Liver (tissue), 9 donors: ENCODE measurements around the gene BRIP1. TPM values are rescaled to one million over a fixed set of nuclear protein-coding genes. Genes with fewer than 3 reads are reported as not detected.
"Not testable (repeated sequence)": the region's sequence is repeated elsewhere in the genome, so short reads cannot be mapped to it uniquely, and the experiment has no call there.

ENCODE experiments used
- DNase-seq: peaks from one replicate; pipeline ENCODE4 v3.0.0-alpha.2; 2017; ENCODE audit warnings: low spot score
- H3K27ac ChIP-seq, 2 donors: one replicate each; pipeline ENCODE4 v1.7.0; 2013; ENCODE audit warnings: inconsistent platforms in 2 of 2, low read length in 2 of 2, control low read depth in 1 of 2, low read depth in 1 of 2, mild to moderate bottlenecking in 1 of 2
- H3K27me3 ChIP-seq, 4 donors: one replicate each; pipeline versions ENCODE4 v1.6.1 to v1.7.0; 2013; ENCODE audit warnings: low read length in 3 of 4, inconsistent platforms in 1 of 4, mild to moderate bottlenecking in 1 of 4, moderate library complexity in 1 of 4; ENCODE audit not compliant: control insufficient read depth in 4 of 4, insufficient read depth in 4 of 4
- H3K36me3 ChIP-seq, 4 donors: one replicate each; pipeline versions ENCODE4 v1.6.1 to v1.7.0; 2013; ENCODE audit warnings: low read length in 3 of 4, mild to moderate bottlenecking in 3 of 4, low read depth in 1 of 4, moderate library complexity in 1 of 4; ENCODE audit not compliant: control insufficient read depth in 4 of 4, insufficient read depth in 3 of 4
- H3K4me1 ChIP-seq, 4 donors: one replicate each; pipeline versions ENCODE4 v1.6.1 to v1.7.0; 2013; ENCODE audit warnings: low read length in 3 of 4, mild to moderate bottlenecking in 3 of 4, moderate library complexity in 1 of 4; ENCODE audit not compliant: control insufficient read depth in 4 of 4, insufficient read depth in 4 of 4
- H3K4me3 ChIP-seq, 3 donors: one replicate each; pipeline versions ENCODE4 v1.6.1 to v1.7.0; 2013; ENCODE audit warnings: low read length in 3 of 3, control low read depth in 1 of 3, low read depth in 1 of 3, mild to moderate bottlenecking in 1 of 3
- H3K9ac ChIP-seq, 2 donors: one replicate each; pipeline ENCODE4 v1.7.0; 2013; ENCODE audit warnings: low read length in 2 of 2, mild to moderate bottlenecking in 2 of 2, moderate library complexity in 2 of 2, control low read depth in 1 of 2, low read depth in 1 of 2
- H3K9me3 ChIP-seq, 4 donors: one replicate each; pipeline versions ENCODE4 v1.6.1 to v1.7.0; 2013; ENCODE audit warnings: low read length in 3 of 4; ENCODE audit not compliant: control insufficient read depth in 4 of 4
- CTCF ChIP-seq: fragments of 150-350 bp; IDR thresholded peaks from 2 replicates; pipeline ENCODE4 v1.5.1; 2017; ENCODE audit warnings: improper control_type of control experiment, low read depth, low read length; ENCODE audit not compliant: missing input control
- EGR1 ChIP-seq, 2 donors: IDR thresholded peaks; 2 replicates each; pipeline ENCODE4 v1.6.1; 2016 to 2018; ENCODE audit warnings: antibody characterized with exemption in 2 of 2, low read depth in 2 of 2
- FOXA1 ChIP-seq: IDR thresholded peaks from 2 replicates; pipeline ENCODE4 v1.6.1; 2016; ENCODE audit warnings: antibody characterized with exemption
- FOXA2 ChIP-seq: IDR thresholded peaks from 2 replicates; pipeline ENCODE4 v1.6.1; 2016; ENCODE audit warnings: antibody characterized with exemption
- HNF4A ChIP-seq, 2 donors: conservative IDR thresholded peaks; 2 replicates each; pipeline ENCODE4 v1.6.1; 2016; ENCODE audit warnings: antibody characterized with exemption in 2 of 2, mild to moderate bottlenecking in 2 of 2
- MAX ChIP-seq: IDR thresholded peaks from 2 replicates; pipeline ENCODE4 v1.6.1; 2016; ENCODE audit warnings: antibody characterized with exemption
- RAD21 ChIP-seq, 2 donors: IDR thresholded peaks; 2 replicates each; pipeline ENCODE4 v1.6.1; 2016; ENCODE audit warnings: antibody characterized with exemption in 2 of 2, mild to moderate bottlenecking in 2 of 2
- TAF1 ChIP-seq: conservative IDR thresholded peaks from 2 replicates; pipeline ENCODE4 v1.6.1; 2016; ENCODE audit warnings: antibody characterized with exemption, mild to moderate bottlenecking
- YY1 ChIP-seq: IDR thresholded peaks from 2 replicates; pipeline ENCODE4 v1.6.1; 2016; ENCODE audit warnings: antibody characterized with exemption, mild to moderate bottlenecking
- WGBS: extraction: QIAGEN DNeasy Blood & Tissue Kit; methylation state at CpG from one replicate; pipeline ENCODE4 v1.1.7; 2013; 5-methylcytosine and 5-hydroxymethylcytosine counted together
- polyA plus RNA-seq, 2 donors: library from polyadenylated mRNA; stranded (reverse) in 1 of 2; unstranded in 1 of 2; fragments of 200-250 nt in 1 of 2; fragments of >200 nt in 1 of 2; fragmentation: Nextera tagmentation in 1 of 2; extraction: Ambion mirVana in 1 of 2; gene quantifications; one replicate each; pipeline versions ENCODE4 v1.2.1 to v1.2.3, GENCODE V29; 2013 to 2015
- total RNA-seq, 2 donors: library from RNA; depleted of rRNA; stranded (reverse); fragments of >200 nt; gene quantifications; one replicate each; pipeline ENCODE4 v1.2.3, GENCODE V29; 2014
- TF ChIP-seq, protein P1 (sequence below): IDR thresholded peaks from 2 replicates; pipeline ENCODE4 v1.6.1; 2016; ENCODE audit warnings: antibody characterized with exemption, mild to moderate bottlenecking
- TF ChIP-seq, protein P2 (sequence below): IDR thresholded peaks from 2 replicates; pipeline ENCODE4 v1.6.1; 2016; ENCODE audit warnings: antibody characterized with exemption
- donor health status: healthy.
- donor health status: healthy.
- donor health status: healthy.
- donor health status: healthy.
- donor health status: healthy.

BRIP1 gene
- total and polyA plus RNA-seq, 4 donors = 0.24 to 10.3 (median 0.90) TPM

DNA sequence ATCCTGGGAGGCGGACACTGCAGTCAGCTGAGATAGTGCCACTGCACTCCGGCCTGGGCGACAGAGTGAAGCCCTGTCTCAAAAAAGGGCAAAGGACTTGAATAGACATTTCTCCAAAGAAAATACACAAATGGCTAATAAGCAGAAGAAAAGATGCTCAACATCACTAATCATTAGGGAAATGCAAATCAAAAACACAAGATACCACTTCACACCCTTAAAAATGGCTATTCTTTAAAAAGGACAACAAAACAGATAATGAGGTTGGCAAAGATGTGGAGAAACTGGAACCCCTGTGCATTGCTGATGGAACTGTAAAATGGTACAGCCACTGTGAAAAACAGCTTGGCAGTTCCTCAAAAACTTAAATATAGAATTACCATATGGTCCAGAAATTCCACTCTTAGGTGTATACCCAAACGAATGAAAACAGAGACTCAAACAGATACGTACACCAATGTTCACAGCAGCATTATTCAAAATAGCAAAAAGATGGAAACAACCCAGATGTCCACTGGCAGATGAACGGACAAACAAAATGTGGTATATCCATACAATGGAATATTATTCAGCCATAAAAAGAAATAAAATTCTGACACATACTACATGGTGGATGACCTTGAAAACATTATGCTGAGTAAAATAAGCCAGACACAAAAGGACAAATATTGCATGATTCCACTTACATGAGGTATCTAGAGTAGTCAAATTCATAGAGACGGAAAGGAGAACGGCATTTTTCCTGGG lies 35.5 kb downstream of the BRIP1 start:
- 98% methylated on average over 8 of the region's 8 CpGs for WGBS
- TF ChIP-seq EGR1 (IDR thresholded peaks at IDR 0.05; ENCODE audit: low read depth in 2 of 2) (no peak), HNF4A (conservative IDR thresholded peaks at IDR 0.05) (no peak), TAF1 (no peak), FOXA1 (no peak), CTCF (no peak)
- no peak overlapping the region for H3K27ac ChIP-seq
- H3K4me1 ChIP-seq = no peaks in the 10 kb centered on the region
- no peak for DNase-seq
- no peaks in the 10 kb centered on the region for H3K9me3 ChIP-seq
- no peaks in the 10 kb centered on the region for H3K27me3 ChIP-seq
- H3K4me3 ChIP-seq = no peak overlapping the region
- no peak overlapping the region for H3K9ac ChIP-seq
- H3K36me3 ChIP-seq = no peaks in the 10 kb centered on the region

- H3K36me3 ChIP-seq, H3K4me3 ChIP-seq, H3K9ac ChIP-seq, H3K27me3 ChIP-seq, H3K4me1 ChIP-seq, H3K27ac ChIP-seq, DNase-seq, H3K9me3 ChIP-seq: not testable (repeated sequence)
- WGBS = 95% methylated on average over 1 of the region's 1 CpG
Measured at GRCh38 chr17:61826866-61827265, 36.5 kb downstream of the BRIP1 start.

DNA sequence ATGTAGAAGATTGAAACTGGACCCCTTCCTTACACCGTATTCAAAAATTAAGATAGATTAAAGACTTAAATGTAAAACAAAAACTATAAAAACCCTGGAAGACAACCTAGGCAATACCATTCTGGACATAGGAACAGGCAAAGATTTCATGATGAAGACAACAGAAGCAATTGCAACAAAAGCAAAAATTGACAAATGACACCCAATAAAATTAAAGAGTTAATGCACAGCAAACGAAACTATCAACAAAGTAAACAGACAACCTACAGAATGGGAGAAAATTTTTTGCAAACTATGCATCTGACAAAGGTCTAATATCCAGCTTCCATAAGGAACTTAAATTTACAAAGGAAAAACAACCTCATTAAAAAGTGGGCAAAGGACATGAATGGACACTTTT lies 37.1 kb downstream of the BRIP1 start:
- H3K27ac ChIP-seq, H3K4me1 ChIP-seq, H3K27me3 ChIP-seq, H3K9ac ChIP-seq, H3K36me3 ChIP-seq, H3K4me3 ChIP-seq, DNase-seq, H3K9me3 ChIP-seq: not testable (repeated sequence)
- 93% methylated on average over 2 of the region's 2 CpGs for WGBS

DNA sequence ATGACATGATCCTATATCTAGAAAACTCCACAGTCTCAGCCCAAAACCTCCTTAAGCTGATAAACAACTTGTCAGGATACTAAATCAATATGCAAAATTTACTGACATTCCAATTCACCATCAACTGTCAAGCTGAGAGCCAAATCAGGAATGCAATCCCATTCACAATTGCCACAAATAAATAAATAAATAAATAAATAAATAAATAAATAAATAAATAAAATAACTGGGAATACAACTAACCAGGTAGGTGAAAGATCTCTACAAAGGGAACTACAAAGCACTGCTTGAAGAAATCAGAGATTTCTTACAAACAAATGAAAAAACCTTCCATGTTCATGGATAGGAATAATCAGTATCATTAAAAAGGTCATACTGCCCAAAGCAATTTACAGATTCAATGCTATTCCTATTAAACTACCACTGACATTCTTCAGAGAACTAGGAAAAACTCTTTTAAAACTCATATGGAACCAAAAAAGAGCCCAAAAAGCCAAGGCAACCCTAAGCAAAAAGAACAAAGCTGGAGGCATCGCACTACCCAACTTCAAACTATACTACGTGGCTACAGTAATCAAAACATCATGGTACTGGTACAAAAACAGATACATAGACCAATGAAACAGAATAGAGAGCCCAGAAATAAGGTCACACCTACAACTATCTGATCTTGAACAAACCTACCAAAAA lies 37.7 kb downstream of the BRIP1 start:
- H3K4me3 ChIP-seq = no peak overlapping the region
- H3K9me3 ChIP-seq = no peaks in the 10 kb centered on the region
- H3K9ac ChIP-seq = no peak overlapping the region
- DNase-seq = no peak
- H3K4me1 ChIP-seq = no peaks in the 10 kb centered on the region
- no peak overlapping the region for H3K27ac ChIP-seq
- no peaks in the 10 kb centered on the region for H3K27me3 ChIP-seq
- over 99% methylated on average over 2 of the region's 2 CpGs for WGBS
- H3K36me3 ChIP-seq = no peaks in the 10 kb centered on the region
- TF ChIP-seq MAX (no peak), CTCF (no peak), HNF4A (conservative IDR thresholded peaks at IDR 0.05) (no peak), FOXA2 (no peak), YY1 (no peak), RAD21 (IDR thresholded peaks at IDR 0.05) (no peak)
- TF ChIP-seq, protein P1, sequence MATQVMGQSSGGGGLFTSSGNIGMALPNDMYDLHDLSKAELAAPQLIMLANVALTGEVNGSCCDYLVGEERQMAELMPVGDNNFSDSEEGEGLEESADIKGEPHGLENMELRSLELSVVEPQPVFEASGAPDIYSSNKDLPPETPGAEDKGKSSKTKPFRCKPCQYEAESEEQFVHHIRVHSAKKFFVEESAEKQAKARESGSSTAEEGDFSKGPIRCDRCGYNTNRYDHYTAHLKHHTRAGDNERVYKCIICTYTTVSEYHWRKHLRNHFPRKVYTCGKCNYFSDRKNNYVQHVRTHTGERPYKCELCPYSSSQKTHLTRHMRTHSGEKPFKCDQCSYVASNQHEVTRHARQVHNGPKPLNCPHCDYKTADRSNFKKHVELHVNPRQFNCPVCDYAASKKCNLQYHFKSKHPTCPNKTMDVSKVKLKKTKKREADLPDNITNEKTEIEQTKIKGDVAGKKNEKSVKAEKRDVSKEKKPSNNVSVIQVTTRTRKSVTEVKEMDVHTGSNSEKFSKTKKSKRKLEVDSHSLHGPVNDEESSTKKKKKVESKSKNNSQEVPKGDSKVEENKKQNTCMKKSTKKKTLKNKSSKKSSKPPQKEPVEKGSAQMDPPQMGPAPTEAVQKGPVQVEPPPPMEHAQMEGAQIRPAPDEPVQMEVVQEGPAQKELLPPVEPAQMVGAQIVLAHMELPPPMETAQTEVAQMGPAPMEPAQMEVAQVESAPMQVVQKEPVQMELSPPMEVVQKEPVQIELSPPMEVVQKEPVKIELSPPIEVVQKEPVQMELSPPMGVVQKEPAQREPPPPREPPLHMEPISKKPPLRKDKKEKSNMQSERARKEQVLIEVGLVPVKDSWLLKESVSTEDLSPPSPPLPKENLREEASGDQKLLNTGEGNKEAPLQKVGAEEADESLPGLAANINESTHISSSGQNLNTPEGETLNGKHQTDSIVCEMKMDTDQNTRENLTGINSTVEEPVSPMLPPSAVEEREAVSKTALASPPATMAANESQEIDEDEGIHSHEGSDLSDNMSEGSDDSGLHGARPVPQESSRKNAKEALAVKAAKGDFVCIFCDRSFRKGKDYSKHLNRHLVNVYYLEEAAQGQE = no peak
- TF ChIP-seq, protein P2, sequence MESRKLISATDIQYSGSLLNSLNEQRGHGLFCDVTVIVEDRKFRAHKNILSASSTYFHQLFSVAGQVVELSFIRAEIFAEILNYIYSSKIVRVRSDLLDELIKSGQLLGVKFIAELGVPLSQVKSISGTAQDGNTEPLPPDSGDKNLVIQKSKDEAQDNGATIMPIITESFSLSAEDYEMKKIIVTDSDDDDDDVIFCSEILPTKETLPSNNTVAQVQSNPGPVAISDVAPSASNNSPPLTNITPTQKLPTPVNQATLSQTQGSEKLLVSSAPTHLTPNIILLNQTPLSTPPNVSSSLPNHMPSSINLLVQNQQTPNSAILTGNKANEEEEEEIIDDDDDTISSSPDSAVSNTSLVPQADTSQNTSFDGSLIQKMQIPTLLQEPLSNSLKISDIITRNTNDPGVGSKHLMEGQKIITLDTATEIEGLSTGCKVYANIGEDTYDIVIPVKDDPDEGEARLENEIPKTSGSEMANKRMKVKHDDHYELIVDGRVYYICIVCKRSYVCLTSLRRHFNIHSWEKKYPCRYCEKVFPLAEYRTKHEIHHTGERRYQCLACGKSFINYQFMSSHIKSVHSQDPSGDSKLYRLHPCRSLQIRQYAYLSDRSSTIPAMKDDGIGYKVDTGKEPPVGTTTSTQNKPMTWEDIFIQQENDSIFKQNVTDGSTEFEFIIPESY = no peak
